Vagina (tissue), 2 donors: ENCODE data around the gene TTYH1. TPM values are rescaled to one million over a fixed set of nuclear protein-coding genes. Genes with fewer than 3 reads are reported as not detected.

Experiments
- DNase-seq, 2 donors: peaks; one replicate each; pipeline ENCODE4 v3.0.0-alpha.2; 2017; ENCODE audit errors: extremely low spot score in 2 of 2
- H3K27ac ChIP-seq: fragments of 200-600 bp; sonication (generic); one replicate; pipeline ENCODE4 v1.5.1; 2019
- H3K27me3 ChIP-seq: fragments of 200-600 bp; sonication (generic); one replicate; pipeline ENCODE4 v1.5.1; 2019
- H3K36me3 ChIP-seq, 2 donors: fragments of 200-600 bp; sonication (generic); one replicate each; pipeline ENCODE4 v1.5.1; 2017 to 2019
- H3K4me1 ChIP-seq: fragments of 200-600 bp; sonication (generic); one replicate; pipeline ENCODE4 v1.5.1; 2019
- H3K4me3 ChIP-seq, 2 donors: fragments of 200-600 bp; sonication (generic); 1 replicate in 1 of 2; 2 replicates in 1 of 2; pipeline ENCODE4 v1.5.1; 2016 to 2019
- H3K9me3 ChIP-seq: fragments of 200-600 bp; sonication (generic); one replicate; pipeline ENCODE4 v1.5.1; 2019
- CTCF ChIP-seq, 3 experiments: fragments of 450-650 bp in 2 of 3; fragments of 200-600 bp in 1 of 3; sonication (generic) in 1 of 3; IDR thresholded peaks; one replicate each; pipeline ENCODE4 v1.5.1; 2017 to 2019; ENCODE audit warnings: antibody characterized with exemption in 3 of 3, mild to moderate bottlenecking in 2 of 3, moderate library complexity in 2 of 3
- POLR2A ChIP-seq, 2 donors: fragments of 450-650 bp; IDR thresholded peaks; one replicate each; pipeline ENCODE4 v1.6.1; 2017; ENCODE audit warnings: antibody characterized with exemption in 2 of 2, mild to moderate bottlenecking in 2 of 2, moderate library complexity in 2 of 2
- POLR2AphosphoS5 ChIP-seq, 2 donors: sonication (generic); formaldehyde crosslinking; IDR thresholded peaks; one replicate each; pipeline ENCODE4 v1.9.0; 2017; ENCODE audit warnings: antibody characterized with exemption in 2 of 2, mild to moderate bottlenecking in 2 of 2, low read depth in 1 of 2; ENCODE audit not compliant: insufficient read depth in 1 of 2
- intact Hi-C: fragments of 100-400 bp; cut with DNase I; formaldehyde crosslinking; loops from one replicate; pipeline ENCODE4 v1.15.1; 2023
- total RNA-seq: library from RNA; depleted of rRNA; stranded (reverse); fragments of >200 nt; gene quantifications from one replicate; pipeline ENCODE4 v1.2.3, GENCODE V29; 2016

Gene TTYH1
- total RNA-seq, 1 donor from 2014 or later, result 5.9 TPM

GRCh38 chr19:54455786-54456422 is 40.6 kb downstream of the TTYH1 start:
- peaks cover 4 to 97% of the 10 kb centered on the region in 2 donors for H3K36me3 ChIP-seq
- intact Hi-C loops, result no loop called here
- DNase-seq, result peak in 1 of 2 donors; percentile 62

GRCh38 chr19:54456423-54457373 is 41.4 kb downstream of the TTYH1 start:
- Histone ChIP-seq H3K4me1 (peaks cover 19% of the 10 kb centered on the region), H3K27me3 (no peaks in the 10 kb centered on the region), H3K36me3 (peaks cover 4 to 98% of the 10 kb centered on the region in 2 donors), H3K4me3 (no peak overlapping the region), H3K27ac (no peak overlapping the region), H3K9me3 (no peaks in the 10 kb centered on the region)
- intact Hi-C loops, result no loop called here
- DNase-seq, result peak in 1 of 2 donors; percentile 54
- TF ChIP-seq CTCF (IDR thresholded peaks at IDR 0.05) (no peak), POLR2A (IDR thresholded peaks at IDR 0.05) (no peak), POLR2AphosphoS5 (IDR thresholded peaks at IDR 0.05; ENCODE audit: insufficient read depth in 1 of 2, low read depth in 1 of 2) (no peak)

More at GRCh38 chr19:54455786-54456422, 40.6 kb downstream of the TTYH1 start:
- Histone ChIP-seq H3K27ac (no peak overlapping the region), H3K27me3 (no peaks in the 10 kb centered on the region), H3K4me3 (no peak overlapping the region), H3K4me1 (peaks cover 19% of the 10 kb centered on the region), H3K9me3 (no peaks in the 10 kb centered on the region)
- TF ChIP-seq POLR2AphosphoS5 (IDR thresholded peaks at IDR 0.05; ENCODE audit: insufficient read depth in 1 of 2, low read depth in 1 of 2) (no peak), POLR2A (IDR thresholded peaks at IDR 0.05) (no peak), CTCF (IDR thresholded peaks at IDR 0.05) (no peak)

GRCh38 chr19:54457773-54458647 is 42.7 kb downstream of the TTYH1 start:
- Histone ChIP-seq H3K27me3 (no peaks in the 10 kb centered on the region), H3K27ac (no peak overlapping the region), H3K4me1 (peaks cover 20% of the 10 kb centered on the region), H3K9me3 (no peaks in the 10 kb centered on the region), H3K36me3 (peaks cover 4 to 91% of the 10 kb centered on the region in 2 donors), H3K4me3 (no peak overlapping the region)
- no peak for TF ChIP-seq POLR2AphosphoS5 (IDR thresholded peaks at IDR 0.05; ENCODE audit: insufficient read depth in 1 of 2, low read depth in 1 of 2)
- TF ChIP-seq POLR2A (IDR thresholded peaks at IDR 0.05), result no peak
- TF ChIP-seq CTCF (IDR thresholded peaks at IDR 0.05), result no peak
- intact Hi-C loops, result no loop called here
- DNase-seq, result peak in 1 of 2 donors; percentile 60

- Histone ChIP-seq H3K9me3 (no peaks in the 10 kb centered on the region), H3K27ac (no peak overlapping the region), H3K4me3 (no peak overlapping the region), H3K27me3 (no peaks in the 10 kb centered on the region), H3K4me1 (peaks cover 21% of the 10 kb centered on the region), H3K36me3 (peaks cover 4 to 84% of the 10 kb centered on the region in 2 donors)
- intact Hi-C loops, result no loop called here
- no peak for TF ChIP-seq POLR2AphosphoS5 (IDR thresholded peaks at IDR 0.05; ENCODE audit: insufficient read depth in 1 of 2, low read depth in 1 of 2)
- TF ChIP-seq POLR2A (IDR thresholded peaks at IDR 0.05), result no peak
- no peak for TF ChIP-seq CTCF (IDR thresholded peaks at IDR 0.05)
- DNase-seq, result peak in 1 of 2 donors; percentile 79
Observed at GRCh38 chr19:54458648-54459281, 43.5 kb downstream of the TTYH1 start.
